Stimulated activated CD8-positive, alpha-beta memory T cell treated with anti-CD3 and anti-CD28 coated beads, Interleukin-12 subunit alpha, Interleukin-12 subunit beta, amount 100 ng/mL, for 1 hour (primary cell): Measurements from ENCODE around the gene CENPI.
"Not testable (repeated sequence)": the region's sequence is repeated elsewhere in the genome, so short reads cannot be mapped to it uniquely, and the experiment has no call there.

Source experiments
- DNase-seq: peaks from one replicate; pipeline ENCODE4 v3.0.0-alpha.2; 2020; ENCODE audit warnings: low read depth

The CENPI gene

DNA sequence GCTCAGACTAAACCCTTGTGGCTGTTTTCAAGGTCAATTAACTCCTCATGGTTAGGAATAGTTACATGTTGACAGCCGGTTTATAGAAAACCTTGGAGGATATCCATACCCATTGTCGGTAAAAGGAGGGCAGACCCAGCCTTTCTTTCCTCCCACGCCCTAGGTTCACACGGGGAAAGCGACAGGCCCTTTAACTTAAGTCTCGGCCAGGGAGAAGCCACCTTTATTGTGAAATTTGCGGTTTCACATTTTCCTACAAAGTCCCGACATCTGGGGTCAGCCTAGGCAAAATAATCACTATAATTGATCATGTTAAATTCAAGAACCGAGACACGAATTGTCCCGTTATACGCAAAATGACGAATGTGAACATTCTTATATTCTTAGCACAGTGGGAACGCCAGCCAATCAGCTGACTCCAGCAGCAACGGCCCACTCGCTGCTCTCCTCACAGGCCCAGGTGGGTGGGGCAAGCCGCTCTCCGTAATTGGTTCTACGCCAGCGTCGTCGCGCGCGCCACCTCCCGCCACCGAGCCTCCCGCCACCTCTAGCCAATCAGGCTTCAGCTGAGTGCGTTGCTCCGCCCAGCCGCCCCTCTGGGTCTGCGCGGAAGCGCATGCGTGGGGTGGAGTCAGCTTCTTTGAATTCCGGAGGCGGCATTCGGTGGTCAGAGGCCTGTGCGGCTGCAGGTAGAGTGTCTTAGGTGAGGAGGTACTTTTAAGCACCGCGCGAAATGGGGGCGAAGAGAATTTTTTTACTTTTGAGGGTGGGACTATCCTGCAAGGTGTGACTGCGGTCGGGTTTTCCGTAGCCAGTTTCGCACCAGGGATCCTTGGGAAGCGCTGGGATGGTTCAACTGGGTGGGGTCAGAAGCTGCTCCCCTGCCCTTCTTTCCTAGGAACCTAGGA lies at the start of gene CENPI:
Gene CENPI (plus strand): TSS at position 659 of the 908 bp plus-strand sequence. CDS start 2,867 bp downstream, outside the sequence.
- peak; percentile 80 for DNase-seq

- no peak for DNase-seq
Observed at GRCh38 chrX:101051153-101051548, 46.9 kb upstream of the CENPI start.

DNA sequence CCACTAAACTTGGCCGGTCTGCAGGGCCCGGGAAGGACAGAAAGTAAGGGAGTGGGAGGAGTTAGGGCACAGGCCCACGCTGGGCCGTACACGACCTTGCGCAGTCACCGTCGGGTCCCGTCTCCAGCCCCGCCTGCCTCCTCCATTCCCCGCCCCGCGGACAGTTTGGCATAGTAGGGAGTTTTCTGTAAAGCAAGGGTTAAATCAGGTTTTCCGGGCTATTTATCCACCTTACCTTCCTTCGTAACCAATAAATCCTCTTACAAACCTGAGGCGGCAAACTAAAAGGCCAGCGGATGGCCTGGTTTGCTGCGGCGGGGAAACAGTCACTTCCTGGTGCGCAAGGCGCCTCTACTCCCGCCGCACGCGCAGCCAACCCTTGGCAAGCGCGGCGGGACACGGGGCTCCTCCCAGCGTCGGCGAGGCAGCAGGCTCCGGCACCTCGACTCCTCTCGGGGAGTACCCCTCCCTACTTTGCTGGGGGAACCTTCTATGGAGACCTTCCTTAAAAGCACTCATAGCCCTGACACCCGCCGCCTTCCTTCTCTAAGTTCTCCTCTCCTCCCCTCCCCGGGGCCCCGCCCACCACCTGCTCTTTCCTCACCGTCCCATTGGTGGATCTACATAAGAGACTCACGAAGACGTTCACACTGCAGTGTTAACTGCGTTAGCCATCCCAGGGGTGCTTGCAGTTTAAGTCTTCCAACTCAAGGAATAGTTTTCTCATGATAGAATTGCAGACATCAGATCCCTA lies 46.3 kb upstream of the CENPI start, which contains the start of gene TRMT2B:
Gene TRMT2B (minus strand): TSS at position 563 of the 754 bp plus-strand sequence. CDS start 9,822 bp downstream, outside the sequence.
- peak; percentile 68 for DNase-seq

DNA sequence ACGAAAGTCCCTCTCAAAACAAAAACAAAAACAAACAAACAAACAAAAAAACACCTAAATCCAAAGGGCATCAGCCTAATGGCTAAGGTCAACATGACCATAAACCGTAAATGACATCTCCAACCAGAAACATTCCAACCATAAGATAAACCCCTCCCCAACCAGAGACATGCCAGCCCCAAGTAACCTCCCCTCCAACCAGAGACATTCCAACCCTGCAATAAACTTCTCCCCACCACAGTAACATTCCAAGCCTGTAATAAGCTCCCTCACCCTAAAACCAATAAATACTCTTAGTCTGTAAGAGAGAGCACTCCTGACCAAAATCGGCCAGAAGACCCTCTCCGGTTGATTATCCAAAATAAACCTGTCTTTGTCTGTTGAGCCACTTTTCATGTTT lies 41.5 kb upstream of the CENPI start:
- not testable (repeated sequence) for DNase-seq

GRCh38 chrX:101057093-101057714 lies 40.8 kb upstream of the CENPI start:
- DNase-seq, result no peak

DNA sequence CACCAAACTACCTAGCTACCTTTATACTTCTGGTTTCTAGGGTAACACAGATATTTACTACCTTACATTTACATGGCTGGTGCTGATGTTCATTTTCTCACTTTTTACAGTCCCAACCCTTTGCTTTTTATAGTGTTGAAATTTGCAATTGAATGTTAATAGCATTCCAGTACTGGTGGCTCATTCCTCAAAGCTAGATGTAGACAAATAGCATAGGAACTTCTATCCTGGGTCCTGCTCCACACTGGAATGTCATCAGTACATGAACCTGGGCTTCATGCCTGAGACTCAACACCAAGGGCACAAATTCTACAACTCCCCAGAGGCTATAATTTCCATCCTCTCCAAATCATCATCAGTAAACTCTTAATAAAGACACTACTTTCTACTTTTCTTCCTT lies 35.8 kb upstream of the CENPI start:
- no peak for DNase-seq

DNA sequence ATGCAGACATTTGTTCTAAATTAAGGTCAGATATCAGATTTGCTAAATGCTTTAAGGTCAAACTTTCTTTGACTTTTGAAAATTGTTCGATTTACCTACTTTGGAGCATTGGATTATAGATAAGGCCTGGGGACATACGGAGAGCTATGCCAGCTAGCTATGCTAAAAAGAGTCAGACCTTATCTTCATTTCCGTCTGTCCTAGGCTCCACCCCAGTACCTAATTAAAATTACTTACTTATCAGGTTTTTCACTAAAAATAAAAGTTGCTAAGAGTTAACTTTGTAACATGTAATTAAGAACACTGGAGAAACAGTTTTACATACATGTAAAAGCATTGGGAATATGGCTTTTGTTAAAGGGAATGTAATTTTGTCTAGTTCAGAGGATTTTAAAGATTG lies 26.4 kb upstream of the CENPI start:
- no peak for DNase-seq

DNA sequence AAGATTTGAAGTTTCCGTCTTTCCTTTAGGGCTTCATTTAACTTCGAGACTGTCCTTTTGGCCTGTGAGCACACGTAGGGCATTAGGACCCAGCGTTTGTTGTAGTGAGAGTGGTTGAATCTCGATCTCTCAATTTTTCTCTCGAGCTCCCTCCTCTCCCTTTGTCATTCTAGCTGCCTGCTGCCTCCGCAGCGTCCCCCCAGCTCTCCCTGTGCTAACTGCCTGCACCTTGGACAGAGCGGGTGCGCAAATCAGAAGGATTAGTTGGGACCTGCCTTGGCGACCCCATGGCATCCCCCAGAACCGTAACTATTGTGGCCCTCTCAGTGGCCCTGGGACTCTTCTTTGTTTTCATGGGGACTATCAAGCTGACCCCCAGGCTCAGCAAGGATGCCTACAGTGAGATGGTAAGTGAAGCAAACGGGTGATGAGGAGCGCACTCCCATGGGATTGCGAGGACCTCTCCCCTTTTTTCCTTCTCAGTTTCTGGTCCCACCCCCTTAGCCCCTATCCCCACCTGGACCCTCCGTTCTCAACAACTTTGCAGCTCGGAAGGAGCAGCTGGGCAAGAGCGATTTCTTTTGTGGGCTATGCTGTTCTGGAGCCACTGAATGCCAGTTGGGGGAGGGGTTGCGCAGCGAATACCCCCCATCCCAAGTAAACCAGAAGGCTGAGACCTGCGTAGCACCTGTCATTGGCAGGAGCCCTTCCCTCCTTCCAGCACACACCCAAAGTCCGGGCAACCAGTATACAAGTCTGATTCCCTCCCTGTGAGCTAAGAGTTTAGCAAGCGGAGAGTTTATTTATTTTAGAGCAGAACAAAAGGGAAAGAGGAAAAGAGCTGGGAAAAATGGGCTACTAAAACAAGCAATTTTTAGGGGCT lies 19.0 kb upstream of the CENPI start, which contains the start of gene TMEM35A:
Gene TMEM35A (plus strand): TSS at position 164 of the 883 bp plus-strand sequence. CDS start 124 bp downstream, at position 288.
- no peak for DNase-seq

DNA sequence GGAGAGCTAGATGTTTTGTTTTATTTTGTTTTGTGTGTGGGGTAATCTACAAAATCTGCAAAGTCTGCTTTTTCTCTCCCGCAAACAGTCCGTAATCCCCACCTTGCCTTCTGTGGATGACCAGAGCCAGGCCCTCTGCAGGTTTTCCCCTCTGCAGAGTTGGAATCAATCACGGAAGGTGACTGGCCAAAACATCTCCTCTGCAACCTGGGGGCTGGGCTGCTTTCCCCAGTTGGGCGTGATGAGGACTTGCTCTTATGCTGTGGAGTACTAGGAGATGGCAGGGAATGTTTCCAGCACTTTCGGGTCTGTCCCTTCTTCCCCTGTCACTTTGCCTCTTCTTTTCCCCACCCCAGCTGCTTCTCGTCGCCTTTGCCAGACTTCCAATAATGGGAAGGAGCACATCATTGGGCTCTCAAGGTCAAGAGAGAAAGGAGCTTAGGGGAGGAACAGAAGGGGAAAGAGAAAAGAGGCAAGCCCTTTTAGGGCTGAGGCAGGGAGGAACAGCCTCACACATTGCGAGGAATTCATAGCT lies 18.2 kb upstream of the CENPI start:
- DNase-seq, result no peak

DNA sequence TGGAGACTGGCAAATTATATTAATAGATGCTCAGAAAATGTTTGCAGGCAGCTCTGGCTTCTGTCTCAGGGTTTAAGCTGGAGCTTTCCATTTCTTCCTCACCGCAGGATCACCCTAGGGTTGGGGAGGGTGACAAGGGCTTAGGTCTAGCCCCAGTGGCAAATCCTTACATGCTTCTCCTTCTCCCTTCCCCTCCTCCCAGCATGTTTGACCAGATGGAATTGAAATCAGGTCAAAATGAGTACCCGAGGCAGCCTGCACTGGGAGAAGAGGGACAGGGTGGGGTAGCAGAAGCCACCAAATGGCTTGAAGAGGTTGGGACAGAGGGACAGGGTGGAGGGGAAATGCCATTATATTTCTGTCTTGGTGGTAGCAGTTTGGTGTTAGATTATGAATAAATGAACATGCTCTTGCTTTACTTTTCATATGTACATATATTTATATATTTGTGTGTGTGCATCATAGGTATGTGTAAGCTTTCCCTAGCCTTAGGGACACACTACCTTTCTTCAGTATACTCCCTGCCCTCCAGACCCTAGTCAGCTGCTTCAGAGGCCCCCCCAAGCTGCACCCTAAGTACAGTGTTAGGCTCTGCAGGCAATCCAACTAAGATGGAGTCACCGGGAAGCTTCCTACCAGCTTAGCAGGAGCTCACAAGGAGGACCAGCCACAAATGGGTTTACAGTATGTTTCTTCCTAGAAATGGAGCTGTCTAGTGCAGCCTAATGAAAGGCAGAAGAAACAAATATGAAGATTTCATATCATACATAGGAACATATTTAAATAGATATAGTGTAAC lies 17.5 kb upstream of the CENPI start:
- DNase-seq, result no peak

DNA sequence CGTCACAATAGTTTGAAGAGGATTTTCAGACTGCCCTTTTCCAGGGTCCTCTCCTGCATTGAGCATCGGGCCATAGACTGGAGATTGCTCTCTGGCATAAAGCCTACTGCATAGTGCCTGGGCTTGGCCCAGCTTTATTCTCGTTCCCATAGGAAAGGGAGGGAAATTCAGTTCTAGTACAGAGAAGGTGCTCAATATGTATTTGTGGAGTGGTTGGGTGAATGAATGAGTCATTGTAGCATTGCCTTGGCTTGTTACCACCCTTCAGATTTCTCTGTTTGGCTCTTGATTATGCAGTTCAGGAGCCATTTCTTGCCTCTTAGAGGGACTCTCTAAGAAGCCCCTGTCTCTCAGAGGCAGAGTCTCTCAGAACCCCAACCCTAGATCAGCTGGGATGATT lies 16.8 kb upstream of the CENPI start:
- no peak for DNase-seq

GRCh38 chrX:101091817-101092216 lies 6.2 kb upstream of the CENPI start:
- no peak for DNase-seq

GRCh38 chrX:101108284-101108683 lies 10.3 kb downstream of the CENPI start:
- no peak for DNase-seq

- DNase-seq, result no peak
Observed at GRCh38 chrX:101117701-101118100, 19.7 kb downstream of the CENPI start.

- no peak for DNase-seq
Observed at GRCh38 chrX:101136235-101136634, 38.2 kb downstream of the CENPI start.
